BLaER1 (cell line): ENCODE measurements around the gene CIAO3.

Source experiments
- H3K27ac ChIP-seq: shearing (Covaris generic); formaldehyde crosslinking; 2 replicates; pipeline ENCODE4 v1.8.1; 2022
- H3K27me3 ChIP-seq: shearing (Covaris generic); formaldehyde crosslinking; 2 replicates; pipeline ENCODE4 v1.8.1; 2022
- H3K36me3 ChIP-seq: shearing (Covaris generic); formaldehyde crosslinking; 2 replicates; pipeline ENCODE4 v1.8.1; 2022
- H3K4me1 ChIP-seq: shearing (Covaris generic); formaldehyde crosslinking; 2 replicates; pipeline ENCODE4 v1.8.1; 2022
- H3K4me2 ChIP-seq: shearing (Covaris generic); formaldehyde crosslinking; 2 replicates; pipeline ENCODE4 v1.8.1; 2022
- H3K4me3 ChIP-seq: shearing (Covaris generic); formaldehyde crosslinking; 2 replicates; pipeline ENCODE4 v1.8.1; 2022
- H3K9ac ChIP-seq: shearing (Covaris generic); formaldehyde crosslinking; 2 replicates; pipeline ENCODE4 v1.8.1; 2022
- H3K9me3 ChIP-seq: shearing (Covaris generic); formaldehyde crosslinking; 2 replicates; pipeline ENCODE4 v1.8.1; 2022
- H4K20me1 ChIP-seq: shearing (Covaris generic); formaldehyde crosslinking; 2 replicates; pipeline ENCODE4 v1.8.1; 2022
- Cebpa-rat ChIP-seq: shearing (Covaris generic); IDR thresholded peaks from 2 replicates; pipeline ENCODE4 v1.8.1; 2022

CIAO3 gene

GRCh38 chr16:685967-686366 is 54.8 kb downstream of the CIAO3 start:
- Histone ChIP-seq H3K9me3 (no peaks in the 10 kb centered on the region), H3K36me3 (peaks cover 52% of the 10 kb centered on the region), H3K4me2 (no peak overlapping the region), H3K4me3 (no peak overlapping the region), H3K27ac (no peak overlapping the region), H3K27me3 (peaks cover 1% of the 10 kb centered on the region), H3K4me1 (peaks cover 59% of the 10 kb centered on the region), H3K9ac (no peak overlapping the region), H4K20me1 (peaks cover 29% of the 10 kb centered on the region)
- TF ChIP-seq Cebpa-rat, result no peak

GRCh38 chr16:684961-685696 is 55.7 kb downstream of the CIAO3 start:
- Histone ChIP-seq H3K27ac (no peak overlapping the region), H3K4me1 (peaks cover 55% of the 10 kb centered on the region), H4K20me1 (peaks cover 37% of the 10 kb centered on the region), H3K4me3 (peak overlapping the region; percentile 80; the same call in 1 of the 2 replicates), H3K4me2 (peak overlapping the region; percentile 87), H3K9ac (no peak overlapping the region), H3K27me3 (no peaks in the 10 kb centered on the region), H3K9me3 (no peaks in the 10 kb centered on the region), H3K36me3 (peaks cover 52% of the 10 kb centered on the region)
- no peak for TF ChIP-seq Cebpa-rat

DNA sequence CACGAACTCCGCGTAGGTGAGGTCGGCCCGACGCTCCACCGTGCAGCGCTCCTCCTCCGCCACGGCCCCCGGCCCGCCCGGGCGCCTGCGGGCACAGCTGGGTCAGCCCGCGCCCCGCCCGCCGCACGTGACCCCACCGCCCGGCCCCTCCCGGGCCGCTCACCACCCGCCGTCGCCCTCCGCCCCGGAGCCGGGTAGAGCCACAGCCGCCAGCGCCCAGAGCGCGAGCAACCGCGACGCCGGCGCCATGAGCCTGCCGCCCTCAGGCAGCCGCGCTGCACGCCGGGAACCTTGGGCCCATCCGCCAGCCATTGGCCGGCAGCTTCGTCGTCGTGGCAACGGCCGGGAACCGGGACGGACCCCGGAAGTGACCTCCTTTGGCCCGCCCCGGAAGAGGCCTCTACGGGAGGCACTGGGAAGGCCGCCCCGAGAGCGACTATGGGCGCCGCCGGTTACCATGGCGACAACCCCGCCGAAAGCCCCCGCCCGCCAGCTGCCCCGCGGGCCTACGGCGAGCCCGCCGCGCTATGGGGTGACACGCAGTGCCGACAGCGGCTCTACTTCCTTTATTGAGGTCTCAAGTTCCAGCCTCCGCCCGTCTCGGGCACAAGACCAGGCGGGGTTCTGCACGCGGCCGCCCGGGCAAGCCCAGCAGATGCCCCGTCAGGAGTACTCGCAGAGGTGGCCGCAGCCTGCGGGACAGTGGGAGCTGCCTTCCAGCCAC is 56.6 kb downstream of the CIAO3 start, which contains the start of gene JMJD8:
JMJD8 (minus strand) TSS at position 264 of the 724 bp plus-strand sequence; CDS start at position 249, 15 bp downstream.
- Histone ChIP-seq H3K4me3 (peak within 1 kb of the TSS; percentile 80), H4K20me1 (peaks cover 37% of the 10 kb centered on the region), H3K4me2 (peak within 1 kb of the TSS; percentile 87), H3K9ac (peak within 1 kb of the TSS; percentile 88), H3K27ac (peak within 1 kb of the TSS; percentile 86), H3K9me3 (no peaks in the 10 kb centered on the region), H3K27me3 (no peaks in the 10 kb centered on the region), H3K36me3 (peaks cover 52% of the 10 kb centered on the region), H3K4me1 (peaks cover 52% of the 10 kb centered on the region)
- no peak for TF ChIP-seq Cebpa-rat

- H3K9ac ChIP-seq, result peak overlapping the region; percentile 88
- H3K4me1 ChIP-seq, result peaks cover 52% of the 10 kb centered on the region
- H3K4me2 ChIP-seq, result peak overlapping the region; percentile 87
- H3K9me3 ChIP-seq, result no peaks in the 10 kb centered on the region
- no peaks in the 10 kb centered on the region for H3K27me3 ChIP-seq
- H3K4me3 ChIP-seq, result peak overlapping the region; percentile 80
- TF ChIP-seq Cebpa-rat, result no peak
- H3K27ac ChIP-seq, result peak overlapping the region; percentile 86
- H3K36me3 ChIP-seq, result peaks cover 52% of the 10 kb centered on the region
- peaks cover 37% of the 10 kb centered on the region for H4K20me1 ChIP-seq
These were observed 57.3 kb downstream of the CIAO3 start for GRCh38 chr16:683396-684070.

- no peak overlapping the region for H3K27ac ChIP-seq
- H3K9ac ChIP-seq, result peak overlapping the region; percentile 95; the same call in 1 of the 2 replicates
- H3K4me1 ChIP-seq, result peaks cover 48% of the 10 kb centered on the region
- no peak for TF ChIP-seq Cebpa-rat
- H3K4me3 ChIP-seq, result peak overlapping the region; percentile 80
- H3K9me3 ChIP-seq, result no peaks in the 10 kb centered on the region
- peak overlapping the region; percentile 87 for H3K4me2 ChIP-seq
- peaks cover 47% of the 10 kb centered on the region for H3K36me3 ChIP-seq
- H3K27me3 ChIP-seq, result no peaks in the 10 kb centered on the region
- H4K20me1 ChIP-seq, result peaks cover 37% of the 10 kb centered on the region
These were observed 58.1 kb downstream of the CIAO3 start for GRCh38 chr16:682493-683395.

GRCh38 chr16:681746-682427 is 58.9 kb downstream of the CIAO3 start:
- peak overlapping the region; percentile 87 for H3K4me2 ChIP-seq
- H3K4me1 ChIP-seq, result peaks cover 48% of the 10 kb centered on the region
- no peaks in the 10 kb centered on the region for H3K27me3 ChIP-seq
- H3K9me3 ChIP-seq, result no peaks in the 10 kb centered on the region
- peak overlapping the region; percentile 90; the same call in 1 of the 2 replicates for H3K27ac ChIP-seq
- H4K20me1 ChIP-seq, result peaks cover 37% of the 10 kb centered on the region
- H3K9ac ChIP-seq, result peak overlapping the region; percentile 95
- peak overlapping the region; percentile 96 for H3K4me3 ChIP-seq
- peaks cover 39% of the 10 kb centered on the region for H3K36me3 ChIP-seq
- no peak for TF ChIP-seq Cebpa-rat

DNA sequence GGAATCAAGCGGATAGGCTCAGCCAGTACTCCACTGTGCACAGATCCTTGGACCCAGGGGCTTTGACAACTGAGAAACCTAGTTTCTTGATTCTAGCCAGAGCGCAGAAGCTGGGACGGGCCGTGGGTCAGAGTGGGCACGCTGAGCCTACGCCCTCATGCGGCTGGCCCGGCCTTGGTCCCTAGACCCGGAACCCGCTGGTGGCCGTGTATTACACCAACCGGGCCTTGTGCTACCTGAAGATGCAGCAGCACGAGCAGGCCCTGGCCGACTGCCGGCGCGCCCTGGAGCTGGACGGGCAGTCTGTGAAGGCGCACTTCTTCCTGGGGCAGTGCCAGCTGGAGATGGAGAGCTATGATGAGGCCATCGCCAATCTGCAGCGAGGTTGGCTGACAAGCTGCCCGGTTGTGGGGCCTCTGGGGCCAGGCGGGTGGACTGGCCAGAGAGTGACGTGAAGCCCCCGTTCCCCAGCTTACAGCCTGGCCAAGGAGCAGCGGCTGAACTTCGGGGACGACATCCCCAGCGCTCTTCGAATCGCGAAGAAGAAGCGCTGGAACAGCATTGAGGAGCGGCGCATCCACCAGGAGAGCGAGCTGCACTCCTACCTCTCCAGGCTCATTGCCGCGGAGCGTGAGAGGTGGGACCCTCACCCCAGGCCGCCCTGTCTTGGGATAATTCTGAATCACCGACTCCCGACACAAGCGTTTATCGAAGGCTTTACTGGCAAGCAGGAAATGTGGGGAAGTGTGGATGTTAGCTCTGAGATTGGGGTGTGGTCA is 59.6 kb downstream of the CIAO3 start:
- H3K36me3 ChIP-seq, result peaks cover 31% of the 10 kb centered on the region
- peaks cover 42% of the 10 kb centered on the region for H4K20me1 ChIP-seq
- H3K4me1 ChIP-seq, result peaks cover 48% of the 10 kb centered on the region
- H3K27ac ChIP-seq, result peak overlapping the region; percentile 90
- H3K27me3 ChIP-seq, result no peaks in the 10 kb centered on the region
- no peak for TF ChIP-seq Cebpa-rat
- peak overlapping the region; percentile 87 for H3K4me2 ChIP-seq
- H3K4me3 ChIP-seq, result peak overlapping the region; percentile 96
- peak overlapping the region; percentile 95 for H3K9ac ChIP-seq
- H3K9me3 ChIP-seq, result no peaks in the 10 kb centered on the region

GRCh38 chr16:680625-680945 is 60.2 kb downstream of the CIAO3 start:
- peaks cover 48% of the 10 kb centered on the region for H3K4me1 ChIP-seq
- no peak for TF ChIP-seq Cebpa-rat
- peak overlapping the region; percentile 87 for H3K4me2 ChIP-seq
- peaks cover 2% of the 10 kb centered on the region for H3K27me3 ChIP-seq
- H3K4me3 ChIP-seq, result peak overlapping the region; percentile 96
- peak overlapping the region; percentile 95 for H3K9ac ChIP-seq
- peaks cover 31% of the 10 kb centered on the region for H3K36me3 ChIP-seq
- peaks cover 45% of the 10 kb centered on the region for H4K20me1 ChIP-seq
- H3K9me3 ChIP-seq, result no peaks in the 10 kb centered on the region
- H3K27ac ChIP-seq, result peak overlapping the region; percentile 90
